WTC11 (cell line): ENCODE measurements around the gene C19orf47.

Source experiments
- ELF4 ChIP-seq: sonication (generic); formaldehyde crosslinking; IDR thresholded peaks from 2 replicates; pipeline ENCODE4 v1.8.1; 2022; ENCODE audit warnings: low read depth, mild to moderate bottlenecking, moderate library complexity, missing genetic modification reagents
- HMGXB4 ChIP-seq: sonication (generic); formaldehyde crosslinking; IDR thresholded peaks from 2 replicates; pipeline ENCODE4 v1.8.1; 2023; ENCODE audit warnings: mild to moderate bottlenecking, moderate library complexity, missing genetic modification reagents
- NFYB ChIP-seq: sonication (generic); formaldehyde crosslinking; conservative IDR thresholded peaks from 2 replicates; pipeline ENCODE4 v1.8.0; 2022; ENCODE audit warnings: low read depth, missing genetic modification reagents
- NR2C2 ChIP-seq: sonication (generic); formaldehyde crosslinking; IDR thresholded peaks from 2 replicates; pipeline ENCODE4 v1.8.0; 2022; ENCODE audit warnings: mild to moderate bottlenecking, missing genetic modification reagents
- SP1 ChIP-seq: sonication (generic); formaldehyde crosslinking; conservative IDR thresholded peaks from 2 replicates; pipeline ENCODE4 v1.8.1; 2022; ENCODE audit warnings: missing genetic modification reagents
- TF ChIP-seq, protein P1 (sequence below): fragments of 200-600 bp; IDR thresholded peaks from 2 replicates; pipeline ENCODE4 v1.8.0; 2022; ENCODE audit warnings: antibody characterized with exemption
- TF ChIP-seq, protein P2 (sequence below): fragments of 250-450 bp; sonication (Bioruptor Pico); conservative IDR thresholded peaks from 2 replicates; pipeline ENCODE4 v1.9.0; 2021; ENCODE audit warnings: mild to moderate bottlenecking
- TF ChIP-seq, protein P3 (sequence below): sonication (generic); formaldehyde crosslinking; IDR thresholded peaks from 2 replicates; pipeline ENCODE4 v1.8.1; 2022; ENCODE audit warnings: low read depth, missing genetic modification reagents, borderline replicate concordance

DNA sequence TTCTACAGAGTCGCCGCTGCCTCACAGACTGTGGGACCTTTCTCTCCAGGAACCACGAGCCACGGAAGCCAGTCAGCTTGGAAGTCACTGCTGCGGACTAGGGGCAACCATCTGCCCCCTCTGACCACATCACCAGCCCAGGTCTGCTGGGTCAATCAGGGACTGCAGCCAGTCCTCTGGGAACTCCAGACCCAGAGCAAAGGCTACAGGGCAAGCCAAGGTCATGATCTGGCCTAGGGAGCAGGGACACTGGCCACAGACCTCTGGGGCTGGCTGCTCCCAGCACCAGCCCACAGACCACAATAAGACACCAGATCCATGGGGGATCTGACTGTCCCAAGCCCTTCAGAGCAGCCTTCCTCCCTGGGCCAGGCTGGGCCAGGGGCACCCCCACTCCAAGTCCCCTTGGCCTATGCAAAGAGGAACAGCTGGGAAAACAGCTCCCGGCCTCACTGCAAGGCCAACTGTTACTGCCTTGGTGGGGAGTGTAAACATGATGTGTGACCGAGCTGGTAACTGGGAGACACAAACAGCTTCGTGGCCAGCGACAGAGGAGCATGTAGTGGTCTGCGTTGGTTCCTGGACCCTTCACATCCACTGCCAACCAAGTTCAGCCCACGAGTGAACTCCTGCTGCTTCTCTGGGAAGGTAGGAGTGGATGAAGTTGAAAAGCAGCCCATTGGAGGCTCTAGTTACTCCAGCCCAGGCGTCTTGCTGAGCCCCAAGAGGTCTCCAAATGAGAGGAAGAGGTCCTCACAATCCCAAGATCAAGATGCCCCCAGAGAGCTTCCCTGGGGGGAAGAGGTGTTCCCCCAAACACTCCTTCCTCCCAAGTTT, 64.6 kb downstream of the C19orf47 start:
- TF ChIP-seq, protein P1, sequence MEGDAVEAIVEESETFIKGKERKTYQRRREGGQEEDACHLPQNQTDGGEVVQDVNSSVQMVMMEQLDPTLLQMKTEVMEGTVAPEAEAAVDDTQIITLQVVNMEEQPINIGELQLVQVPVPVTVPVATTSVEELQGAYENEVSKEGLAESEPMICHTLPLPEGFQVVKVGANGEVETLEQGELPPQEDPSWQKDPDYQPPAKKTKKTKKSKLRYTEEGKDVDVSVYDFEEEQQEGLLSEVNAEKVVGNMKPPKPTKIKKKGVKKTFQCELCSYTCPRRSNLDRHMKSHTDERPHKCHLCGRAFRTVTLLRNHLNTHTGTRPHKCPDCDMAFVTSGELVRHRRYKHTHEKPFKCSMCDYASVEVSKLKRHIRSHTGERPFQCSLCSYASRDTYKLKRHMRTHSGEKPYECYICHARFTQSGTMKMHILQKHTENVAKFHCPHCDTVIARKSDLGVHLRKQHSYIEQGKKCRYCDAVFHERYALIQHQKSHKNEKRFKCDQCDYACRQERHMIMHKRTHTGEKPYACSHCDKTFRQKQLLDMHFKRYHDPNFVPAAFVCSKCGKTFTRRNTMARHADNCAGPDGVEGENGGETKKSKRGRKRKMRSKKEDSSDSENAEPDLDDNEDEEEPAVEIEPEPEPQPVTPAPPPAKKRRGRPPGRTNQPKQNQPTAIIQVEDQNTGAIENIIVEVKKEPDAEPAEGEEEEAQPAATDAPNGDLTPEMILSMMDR, result no peak
- TF ChIP-seq, protein P2, sequence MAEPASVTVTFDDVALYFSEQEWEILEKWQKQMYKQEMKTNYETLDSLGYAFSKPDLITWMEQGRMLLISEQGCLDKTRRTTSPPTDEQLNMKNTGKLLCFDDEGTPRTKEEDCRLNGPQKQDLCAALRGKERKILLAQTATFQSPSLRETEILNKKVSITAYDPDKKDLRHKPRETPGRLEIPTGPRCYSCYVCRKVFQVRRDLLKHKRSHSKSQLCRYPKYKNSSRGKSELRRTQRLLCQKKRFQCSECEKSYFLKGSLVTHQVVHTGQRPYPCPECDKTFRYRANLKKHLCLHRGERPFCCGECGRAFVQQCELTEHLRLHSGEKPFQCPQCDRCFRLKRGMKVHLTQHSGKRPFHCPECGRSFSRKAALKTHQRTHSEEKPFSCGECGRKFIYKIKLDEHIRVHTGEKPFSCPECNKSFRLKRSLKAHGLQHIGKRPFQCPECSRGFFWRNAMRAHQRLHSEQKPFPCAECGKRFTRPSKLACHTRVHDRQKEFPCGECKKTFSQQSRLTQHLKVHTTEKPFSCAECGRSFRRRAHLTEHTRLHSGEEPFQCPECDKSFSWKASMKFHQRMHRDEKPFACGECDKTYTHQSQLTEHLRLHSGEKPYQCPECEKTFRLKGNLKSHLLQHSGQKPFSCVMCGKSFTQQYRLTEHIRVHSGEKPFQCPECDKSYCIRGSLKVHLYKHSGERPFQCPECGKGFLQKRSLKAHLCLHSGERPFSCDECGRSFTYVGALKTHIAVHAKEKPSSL (CRISPR knock-in tag), result no peak
- TF ChIP-seq ELF4, result no peak
- TF ChIP-seq, protein P3, sequence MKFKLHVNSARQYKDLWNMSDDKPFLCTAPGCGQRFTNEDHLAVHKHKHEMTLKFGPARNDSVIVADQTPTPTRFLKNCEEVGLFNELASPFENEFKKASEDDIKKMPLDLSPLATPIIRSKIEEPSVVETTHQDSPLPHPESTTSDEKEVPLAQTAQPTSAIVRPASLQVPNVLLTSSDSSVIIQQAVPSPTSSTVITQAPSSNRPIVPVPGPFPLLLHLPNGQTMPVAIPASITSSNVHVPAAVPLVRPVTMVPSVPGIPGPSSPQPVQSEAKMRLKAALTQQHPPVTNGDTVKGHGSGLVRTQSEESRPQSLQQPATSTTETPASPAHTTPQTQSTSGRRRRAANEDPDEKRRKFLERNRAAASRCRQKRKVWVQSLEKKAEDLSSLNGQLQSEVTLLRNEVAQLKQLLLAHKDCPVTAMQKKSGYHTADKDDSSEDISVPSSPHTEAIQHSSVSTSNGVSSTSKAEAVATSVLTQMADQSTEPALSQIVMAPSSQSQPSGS (CRISPR knock-in tag), result no peak
- TF ChIP-seq NR2C2, result no peak
- no peak for TF ChIP-seq SP1 (CRISPR knock-in tag)
- no peak for TF ChIP-seq NFYB (CRISPR knock-in tag)
- TF ChIP-seq HMGXB4 (CRISPR knock-in tag), result no peak
